H1 (cell line): Measurements from ENCODE around the gene CCDC179.

Experiments
- ASH2L ChIP-seq: fragments of 200-600, 300-600 bp; sonication (generic); IDR thresholded peaks from one replicate; pipeline ENCODE4 v1.7.1; 2017; ENCODE audit warnings: low read length
- ATF3 ChIP-seq: IDR thresholded peaks from 2 replicates; pipeline ENCODE4 v1.6.1; 2011; ENCODE audit warnings: low read depth, mild to moderate bottlenecking, low read length; ENCODE audit not compliant: insufficient read depth
- CEBPB ChIP-seq: IDR thresholded peaks from 2 replicates; pipeline ENCODE4 v1.6.1; 2012; ENCODE audit warnings: low read depth, low read length
- CTCF ChIP-seq, 3 experiments: IDR thresholded peaks; 1 replicate in 2 of 3; 2 replicates in 1 of 3; pipeline versions ENCODE4 v1.5.1 to v1.6.1; 2011; ENCODE audit warnings: low read length in 3 of 3, mild to moderate bottlenecking in 3 of 3, inconsistent platforms in 2 of 3, low read depth in 1 of 3, moderate library complexity in 1 of 3; ENCODE audit not compliant: insufficient read depth in 1 of 3; ENCODE audit errors: control extremely low read depth in 1 of 3
- JUN ChIP-seq: IDR thresholded peaks from 2 replicates; pipeline ENCODE4 v1.6.1; 2011; ENCODE audit warnings: low read depth, mild to moderate bottlenecking, improper control_type of control experiment, low read length
- POLR2A ChIP-seq, 2 experiments: IDR thresholded peaks; 1 replicate in 1 of 2; 2 replicates in 1 of 2; pipeline ENCODE4 v1.6.1; 2011; ENCODE audit warnings: low read depth in 2 of 2, low read length in 2 of 2, mild to moderate bottlenecking in 2 of 2; ENCODE audit errors: control extremely low read depth in 1 of 2
- POLR2AphosphoS5 ChIP-seq: IDR thresholded peaks from 2 replicates; pipeline ENCODE4 v1.6.1; 2011; ENCODE audit warnings: low read depth, low read length
- RAD21 ChIP-seq, 2 experiments: IDR thresholded peaks in 1 of 2; conservative IDR thresholded peaks in 1 of 2; 2 replicates each; pipeline ENCODE4 v1.6.1; 2011; ENCODE audit warnings: low read depth in 2 of 2, low read length in 2 of 2, improper control_type of control experiment in 1 of 2, inconsistent platforms in 1 of 2, mild to moderate bottlenecking in 1 of 2, moderate library complexity in 1 of 2
- RBBP5 ChIP-seq: IDR thresholded peaks from 2 replicates; pipeline ENCODE4 v1.7.1; 2012; ENCODE audit warnings: low read depth, mild to moderate bottlenecking, inconsistent platforms, low read length, moderate library complexity, borderline replicate concordance
- RXRA ChIP-seq: IDR thresholded peaks from 2 replicates; pipeline ENCODE4 v1.6.1; 2011; ENCODE audit warnings: low read depth, mild to moderate bottlenecking, low read length, moderate library complexity; ENCODE audit not compliant: insufficient read depth
- SP4 ChIP-seq: IDR thresholded peaks from 2 replicates; pipeline ENCODE4 v1.6.1; 2012; ENCODE audit warnings: low read length, inconsistent platforms
- TAF1 ChIP-seq: IDR thresholded peaks from 2 replicates; pipeline ENCODE4 v1.6.1; 2011; ENCODE audit warnings: mild to moderate bottlenecking, low read depth, low read length
- TEAD4 ChIP-seq: IDR thresholded peaks from 2 replicates; pipeline ENCODE4 v1.6.1; 2012; ENCODE audit warnings: low read depth, low read length, inconsistent platforms, mixed read lengths

- no peak for TF ChIP-seq RXRA
- no peak for TF ChIP-seq CTCF (IDR thresholded peaks at IDR 0.05; ENCODE audit: control extremely low read depth in 1 of 3, insufficient read depth in 1 of 3, low read depth in 1 of 3, low read length in 3 of 3)
- no peak for TF ChIP-seq POLR2A (IDR thresholded peaks at IDR 0.05; ENCODE audit: control extremely low read depth in 1 of 2, low read depth in 2 of 2, low read length in 2 of 2)
- no peak for TF ChIP-seq SP4
- TF ChIP-seq RBBP5: no peak
- no peak for TF ChIP-seq CEBPB
- TF ChIP-seq TAF1: no peak
- TF ChIP-seq RAD21 (IDR thresholded peaks at IDR 0.05 in 1 of 2, conservative IDR thresholded peaks at IDR 0.05 in 1 of 2; ENCODE audit: low read depth in 2 of 2, low read length in 2 of 2): no peak
- TF ChIP-seq POLR2AphosphoS5: no peak
- no peak for TF ChIP-seq ASH2L
- TF ChIP-seq TEAD4: no peak
- no peak for TF ChIP-seq JUN
- TF ChIP-seq ATF3: no peak
Observed at GRCh38 chr11:22869325-22869724, 9.1 kb upstream of the CCDC179 start.
